Measurements from ENCODE around the gene MDM2.

Gene MDM2

DNA sequence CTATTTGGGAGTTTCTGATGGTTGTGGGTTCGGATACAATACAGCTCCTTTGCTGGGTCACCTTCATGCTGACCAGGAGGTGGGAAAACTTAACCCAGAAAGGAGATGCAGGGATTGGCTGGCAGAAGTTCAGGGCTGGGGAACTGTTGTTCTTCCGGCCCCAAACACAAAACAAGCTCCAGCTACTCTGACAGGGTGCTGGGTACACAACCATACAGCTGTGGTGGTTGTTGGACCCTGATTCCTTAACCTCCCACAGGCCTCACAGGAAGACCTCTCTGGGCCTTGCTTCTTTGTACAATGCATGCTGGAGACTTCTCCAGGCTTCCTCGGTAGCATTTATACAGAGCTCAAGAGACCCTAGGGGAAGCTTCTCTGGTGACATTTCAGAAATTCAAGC, 77.4 kb downstream of the MDM2 start:
- DNase-seq (ENCODE audit: low spot score): no peak
- H3K27me3 Mint-ChIP-seq (ENCODE audit: low read depth): no peaks in the 10 kb centered on the region
- H3K4me1 Mint-ChIP-seq (ENCODE audit: low read depth): peaks cover 29% of the 10 kb centered on the region
- peaks cover 23% of the 10 kb centered on the region for H3K36me3 Mint-ChIP-seq (ENCODE audit: low read depth)
- peaks cover 10% of the 10 kb centered on the region for H3K9me3 Mint-ChIP-seq
- no peak overlapping the region for H3K4me3 Mint-ChIP-seq
- no peak overlapping the region for H3K27ac Mint-ChIP-seq

DNA sequence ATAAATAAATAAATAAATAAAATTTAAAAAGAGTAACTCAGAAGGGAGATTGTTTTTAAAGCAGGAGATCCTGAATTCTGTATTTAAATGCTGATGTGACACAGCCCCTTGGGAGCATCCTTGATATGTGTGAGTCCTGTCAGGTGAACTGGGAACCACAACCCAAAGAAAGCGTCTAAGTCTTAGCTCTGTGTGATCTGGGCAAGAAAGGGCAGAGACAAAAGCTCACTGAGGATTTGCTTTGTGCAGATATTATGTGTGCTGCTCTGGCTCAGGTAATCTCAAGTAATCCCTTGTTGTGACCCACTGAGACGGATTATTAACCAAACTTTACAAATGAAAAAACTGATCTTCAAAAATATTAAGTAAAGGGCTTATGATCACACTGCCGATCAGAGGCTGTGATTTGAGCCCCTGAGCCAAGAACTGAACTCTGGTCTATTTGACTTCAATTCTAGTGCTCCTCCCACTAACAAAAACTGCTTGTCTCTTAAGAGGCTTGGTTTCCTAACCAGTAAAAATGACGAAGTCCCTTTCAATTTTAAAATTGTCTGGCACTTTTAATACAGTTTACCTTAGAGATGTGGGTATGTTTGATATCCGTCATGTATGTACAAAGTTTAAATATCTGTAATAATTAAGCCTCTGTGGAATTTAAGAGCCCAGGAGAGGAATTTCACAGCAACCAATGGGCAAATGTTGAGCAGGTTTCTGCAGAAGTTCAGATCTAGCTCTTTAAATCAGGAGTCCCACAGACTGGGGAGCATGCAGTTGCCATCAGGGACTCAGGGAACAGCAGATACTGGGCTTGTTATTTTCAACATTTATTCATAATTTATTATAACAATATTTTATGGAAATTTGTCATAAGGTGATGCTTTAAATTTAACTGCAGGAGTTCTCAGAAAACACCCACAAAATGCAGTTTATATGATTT, 78.9 kb downstream of the MDM2 start:
- no peak overlapping the region for H3K27ac Mint-ChIP-seq
- H3K27me3 Mint-ChIP-seq (ENCODE audit: low read depth): no peaks in the 10 kb centered on the region
- peaks cover 22% of the 10 kb centered on the region for H3K36me3 Mint-ChIP-seq (ENCODE audit: low read depth)
- H3K4me1 Mint-ChIP-seq (ENCODE audit: low read depth): peaks cover 44% of the 10 kb centered on the region
- peaks cover 6% of the 10 kb centered on the region for H3K9me3 Mint-ChIP-seq
- no peak overlapping the region for H3K4me3 Mint-ChIP-seq
- DNase-seq (ENCODE audit: low spot score): no peak

DNA sequence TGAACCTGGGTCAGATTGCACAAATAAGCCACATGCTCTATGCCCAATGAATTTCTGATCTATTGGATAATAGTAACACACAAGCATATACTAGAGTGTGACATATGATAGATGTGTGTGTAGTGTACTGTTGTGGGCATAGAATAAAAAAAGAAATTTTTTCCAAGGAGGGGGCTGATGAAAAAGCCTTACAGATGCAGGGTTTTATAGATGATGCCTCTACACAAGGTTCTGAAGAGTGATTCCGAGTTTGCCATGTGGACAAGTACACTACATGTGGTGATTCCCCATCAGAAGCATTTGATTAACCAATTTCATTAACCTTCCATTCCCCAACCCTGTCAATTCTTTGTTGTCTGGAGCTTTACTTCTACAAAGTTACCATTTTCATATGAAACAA, 79.7 kb downstream of the MDM2 start:
- no peak for DNase-seq (ENCODE audit: low spot score)
- no peaks in the 10 kb centered on the region for H3K27me3 Mint-ChIP-seq (ENCODE audit: low read depth)
- peaks cover 19% of the 10 kb centered on the region for H3K36me3 Mint-ChIP-seq (ENCODE audit: low read depth)
- peaks cover 47% of the 10 kb centered on the region for H3K4me1 Mint-ChIP-seq (ENCODE audit: low read depth)
- H3K4me3 Mint-ChIP-seq: no peak overlapping the region
- no peaks in the 10 kb centered on the region for H3K9me3 Mint-ChIP-seq
- no peak overlapping the region for H3K27ac Mint-ChIP-seq

DNA sequence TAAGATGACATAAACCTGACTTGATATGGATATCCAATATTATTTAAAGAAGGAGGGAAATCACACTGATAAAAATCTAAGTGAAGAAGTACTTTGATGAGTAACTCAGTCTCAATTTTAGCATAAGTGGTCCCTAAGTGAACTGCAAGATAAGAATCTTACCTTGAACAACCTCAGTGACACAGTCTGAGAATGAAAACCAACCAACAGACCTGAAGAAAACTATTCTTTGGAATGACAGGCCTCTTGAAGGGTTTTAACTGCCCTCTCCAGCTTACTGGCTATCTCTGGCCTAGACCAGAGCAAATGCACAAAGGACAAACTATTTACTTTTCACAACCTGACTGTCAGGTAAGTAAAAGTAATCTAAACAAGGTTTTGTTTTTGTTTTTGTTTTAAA, 80.3 kb downstream of the MDM2 start:
- H3K4me3 Mint-ChIP-seq: no peak overlapping the region
- no peaks in the 10 kb centered on the region for H3K27me3 Mint-ChIP-seq (ENCODE audit: low read depth)
- no peak overlapping the region for H3K27ac Mint-ChIP-seq
- peaks cover 14% of the 10 kb centered on the region for H3K36me3 Mint-ChIP-seq (ENCODE audit: low read depth)
- peak; percentile 23 for DNase-seq (ENCODE audit: low spot score)
- H3K4me1 Mint-ChIP-seq (ENCODE audit: low read depth): peaks cover 44% of the 10 kb centered on the region
- H3K9me3 Mint-ChIP-seq: no peaks in the 10 kb centered on the region

DNA sequence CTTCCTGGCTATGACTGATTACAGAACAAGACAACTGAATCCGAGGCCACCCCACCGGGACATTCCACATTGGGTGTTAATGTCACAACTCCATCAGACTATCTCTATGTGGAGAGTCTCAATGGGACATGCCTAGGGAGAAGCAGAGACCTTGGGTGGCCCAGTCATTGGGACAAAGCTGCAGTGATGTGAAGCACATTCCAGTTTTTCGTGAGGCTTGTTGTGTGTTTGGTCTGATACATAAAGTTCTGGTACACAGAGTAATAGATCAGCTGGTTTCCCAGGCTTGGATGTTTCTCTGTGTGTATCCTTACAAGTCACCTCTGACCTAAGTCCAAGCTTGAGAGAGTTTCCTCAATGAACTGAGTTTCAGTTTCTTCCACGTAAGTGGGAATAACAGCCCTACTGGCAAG, 82.7 kb downstream of the MDM2 start:
- DNase-seq (ENCODE audit: low spot score): no peak
- Mint-ChIP-seq H3K27ac (no peak overlapping the region), H3K27me3 (ENCODE audit: low read depth) (no peaks in the 10 kb centered on the region), H3K4me3 (no peak overlapping the region), H3K4me1 (ENCODE audit: low read depth) (peaks cover 52% of the 10 kb centered on the region), H3K36me3 (ENCODE audit: low read depth) (peaks cover 12% of the 10 kb centered on the region), H3K9me3 (peaks cover 5% of the 10 kb centered on the region)

DNA sequence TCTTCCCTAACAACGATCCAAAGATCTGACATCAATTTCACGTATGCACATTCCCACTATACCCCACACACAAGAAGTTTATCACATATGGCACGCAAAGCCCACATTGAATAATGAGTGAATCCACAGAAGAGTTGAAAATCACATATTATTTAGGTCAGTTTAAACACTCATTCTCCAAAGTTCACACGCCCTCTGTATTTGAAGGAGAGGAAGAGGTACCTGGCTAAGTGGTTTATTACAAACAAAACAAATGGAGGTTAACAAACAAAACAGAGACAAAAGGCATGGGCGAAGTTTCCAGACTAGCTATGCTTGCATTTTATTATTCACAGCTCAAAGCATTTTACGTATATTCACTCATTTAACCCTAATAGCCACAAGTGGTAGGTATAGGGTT, 83.2 kb downstream of the MDM2 start:
- peaks cover 5% of the 10 kb centered on the region for H3K9me3 Mint-ChIP-seq
- H3K4me3 Mint-ChIP-seq: no peak overlapping the region
- H3K36me3 Mint-ChIP-seq (ENCODE audit: low read depth): peaks cover 16% of the 10 kb centered on the region
- H3K27me3 Mint-ChIP-seq (ENCODE audit: low read depth): no peaks in the 10 kb centered on the region
- peaks cover 54% of the 10 kb centered on the region for H3K4me1 Mint-ChIP-seq (ENCODE audit: low read depth)
- DNase-seq (ENCODE audit: low spot score): no peak
- H3K27ac Mint-ChIP-seq: no peak overlapping the region

DNA sequence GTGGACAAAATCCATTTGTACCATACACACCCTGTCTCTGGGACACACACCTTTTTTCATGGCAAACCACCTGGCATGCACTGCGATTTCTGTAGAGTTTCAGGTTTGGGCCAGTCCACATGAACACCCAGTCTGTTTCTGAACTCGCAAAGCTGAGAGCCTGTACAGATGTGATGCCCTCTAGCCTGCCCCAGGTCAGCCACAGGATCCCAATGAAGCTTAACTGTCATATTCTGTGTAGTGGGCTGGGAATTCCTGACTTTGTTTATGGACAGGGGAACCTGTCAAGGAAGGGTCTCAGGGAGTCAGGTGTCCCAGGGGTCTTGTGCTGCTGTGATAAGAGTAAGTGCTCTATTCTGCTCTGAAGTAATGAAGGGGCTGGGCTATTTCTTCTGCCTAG, 85.2 kb downstream of the MDM2 start:
- Mint-ChIP-seq H3K27ac (no peak overlapping the region), H3K4me1 (ENCODE audit: low read depth) (peaks cover 46% of the 10 kb centered on the region), H3K36me3 (ENCODE audit: low read depth) (peaks cover 18% of the 10 kb centered on the region), H3K4me3 (no peak overlapping the region), H3K27me3 (ENCODE audit: low read depth) (no peaks in the 10 kb centered on the region), H3K9me3 (peaks cover 5% of the 10 kb centered on the region)
- DNase-seq (ENCODE audit: low spot score): no peak

DNA sequence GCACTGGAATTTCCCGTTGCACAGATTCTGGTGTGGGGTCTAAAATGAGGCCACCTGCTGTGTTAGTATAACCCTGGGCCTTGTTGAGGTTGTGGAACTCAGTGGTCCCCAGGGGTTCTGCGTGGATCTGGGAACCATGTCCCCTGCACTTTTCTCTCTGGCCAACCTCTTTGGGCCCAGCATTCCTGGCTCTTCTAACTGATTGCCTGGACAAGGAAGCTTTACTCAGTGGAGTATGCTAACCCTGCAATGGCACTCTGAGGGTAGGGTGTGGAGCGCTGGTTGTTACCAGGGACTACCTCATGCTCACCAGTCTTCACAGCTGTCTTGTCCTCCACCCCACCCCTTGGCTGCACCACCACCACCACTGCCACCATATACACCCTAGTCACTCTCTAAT, 85.8 kb downstream of the MDM2 start:
- peaks cover 40% of the 10 kb centered on the region for H3K4me1 Mint-ChIP-seq (ENCODE audit: low read depth)
- no peak overlapping the region for H3K4me3 Mint-ChIP-seq
- peaks cover 18% of the 10 kb centered on the region for H3K36me3 Mint-ChIP-seq (ENCODE audit: low read depth)
- H3K27me3 Mint-ChIP-seq (ENCODE audit: low read depth): no peaks in the 10 kb centered on the region
- H3K9me3 Mint-ChIP-seq: peaks cover 5% of the 10 kb centered on the region
- H3K27ac Mint-ChIP-seq: no peak overlapping the region
- no peak for DNase-seq (ENCODE audit: low spot score)

DNA sequence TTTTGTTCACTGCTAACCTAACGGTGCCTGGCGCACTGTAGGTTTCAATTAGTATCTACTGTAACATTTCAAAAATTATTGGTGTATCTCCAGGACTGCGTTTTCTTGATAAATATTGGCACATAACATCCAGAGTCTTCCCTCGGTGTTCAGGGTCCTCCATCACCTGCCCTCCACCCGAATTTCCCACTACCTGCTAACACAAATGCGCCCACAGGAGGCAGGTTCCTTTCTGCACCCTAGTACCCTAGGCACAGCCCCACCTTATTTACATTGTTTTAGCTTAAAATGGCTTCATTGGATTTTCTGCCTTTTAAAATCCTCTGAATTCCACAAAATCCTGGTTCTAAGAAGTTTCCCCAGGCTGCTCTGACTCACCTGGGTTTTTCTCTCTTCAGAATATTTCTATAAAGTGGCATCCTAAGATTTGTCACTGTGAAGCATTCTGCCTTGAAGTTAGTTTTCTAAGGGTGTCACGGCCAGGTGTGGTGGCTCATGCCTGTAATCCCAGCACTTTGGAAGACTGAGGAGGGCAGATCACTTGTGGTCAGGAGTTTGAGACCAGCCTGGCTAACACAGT, 86.4 kb downstream of the MDM2 start:
- DNase-seq (ENCODE audit: low spot score): no peak
- Mint-ChIP-seq H3K4me1 (ENCODE audit: low read depth) (peaks cover 37% of the 10 kb centered on the region), H3K27me3 (ENCODE audit: low read depth) (no peaks in the 10 kb centered on the region), H3K27ac (no peak overlapping the region), H3K36me3 (ENCODE audit: low read depth) (peaks cover 18% of the 10 kb centered on the region), H3K9me3 (peaks cover 5% of the 10 kb centered on the region), H3K4me3 (no peak overlapping the region)

DNA sequence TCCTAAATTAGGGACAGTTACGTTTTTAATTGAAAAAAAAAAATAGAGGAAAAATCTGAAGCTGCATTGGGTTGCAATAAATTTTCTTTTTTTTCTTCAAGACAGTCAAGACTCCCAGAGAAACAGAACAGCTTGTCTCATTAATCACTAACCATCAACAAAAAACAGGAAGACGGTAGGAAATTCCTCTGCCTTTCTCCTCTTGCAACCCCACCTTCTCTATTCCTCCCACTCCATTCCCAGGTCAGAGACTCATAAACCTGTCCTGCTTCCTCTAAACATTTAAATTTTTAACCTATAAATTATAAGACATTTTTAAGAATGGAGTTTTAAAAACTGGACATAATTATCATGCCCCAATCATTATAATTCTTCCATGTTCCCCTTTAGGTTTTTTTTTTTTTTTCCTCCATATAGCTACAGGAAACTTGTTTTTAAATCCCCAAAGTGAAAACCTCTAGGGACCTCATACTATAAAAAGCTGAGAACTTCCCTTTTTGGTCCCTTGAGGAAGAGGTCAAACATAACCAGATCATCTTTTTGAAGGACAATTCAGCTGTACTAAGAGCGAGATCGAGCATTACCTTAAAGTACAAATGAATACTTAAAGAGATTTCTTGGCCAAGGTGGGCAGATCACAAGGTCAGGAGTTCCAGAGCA, 89.0 kb downstream of the MDM2 start:
- DNase-seq (ENCODE audit: low spot score): no peak
- Mint-ChIP-seq H3K9me3 (peaks cover 5% of the 10 kb centered on the region), H3K36me3 (ENCODE audit: low read depth) (peaks cover 13% of the 10 kb centered on the region), H3K27ac (no peak overlapping the region), H3K27me3 (ENCODE audit: low read depth) (no peaks in the 10 kb centered on the region), H3K4me3 (no peak overlapping the region), H3K4me1 (ENCODE audit: low read depth) (peaks cover 15% of the 10 kb centered on the region)

DNA sequence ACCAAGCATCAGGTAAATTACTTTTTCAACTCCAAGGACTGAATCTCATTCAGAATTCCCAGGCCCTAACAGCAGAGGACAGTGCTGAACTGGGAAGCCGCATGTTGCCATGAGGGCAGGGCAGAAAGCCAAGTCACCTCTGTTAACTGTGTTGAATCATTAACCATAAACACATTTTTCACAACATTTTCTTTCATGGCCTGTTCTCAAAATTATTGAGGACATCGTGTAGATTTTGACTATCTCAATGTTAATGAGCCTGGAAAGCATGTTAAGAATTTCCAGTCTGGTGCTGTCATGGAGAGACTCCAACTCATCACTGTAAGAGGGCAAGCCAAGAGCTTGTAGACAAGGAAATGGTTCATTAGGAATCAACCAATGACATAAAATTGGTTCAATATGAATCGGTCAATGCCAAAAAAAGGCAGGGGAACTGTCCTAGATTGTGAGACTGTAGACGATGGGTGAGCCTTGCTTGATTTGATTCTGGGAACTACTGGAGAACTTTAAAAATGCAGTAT, 91.3 kb downstream of the MDM2 start:
- Mint-ChIP-seq H3K4me1 (ENCODE audit: low read depth) (peaks cover 10% of the 10 kb centered on the region), H3K9me3 (peaks cover 5% of the 10 kb centered on the region), H3K4me3 (no peak overlapping the region), H3K36me3 (ENCODE audit: low read depth) (peaks cover 12% of the 10 kb centered on the region), H3K27me3 (ENCODE audit: low read depth) (no peaks in the 10 kb centered on the region), H3K27ac (no peak overlapping the region)
- no peak for DNase-seq (ENCODE audit: low spot score)

DNA sequence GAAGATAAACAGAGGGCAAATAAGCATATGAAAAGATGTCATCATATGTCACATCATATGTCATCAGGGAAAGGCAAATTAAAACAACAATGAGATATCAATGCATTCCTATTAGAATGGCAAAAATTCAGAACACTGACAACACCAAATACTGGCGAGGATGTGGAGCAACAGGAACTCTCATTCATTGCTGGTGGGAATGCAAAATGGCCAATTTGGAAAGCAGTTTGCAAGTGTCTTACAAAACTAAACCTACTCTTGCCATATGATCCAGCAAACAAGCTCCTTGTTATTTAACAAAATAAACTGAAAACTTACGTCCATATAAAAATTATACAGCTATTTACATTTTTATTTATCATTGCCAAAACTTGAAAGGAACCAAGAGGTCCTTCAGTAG, 92.3 kb downstream of the MDM2 start:
- H3K9me3 Mint-ChIP-seq: peaks cover 1% of the 10 kb centered on the region
- no peaks in the 10 kb centered on the region for H3K27me3 Mint-ChIP-seq (ENCODE audit: low read depth)
- no peak overlapping the region for H3K27ac Mint-ChIP-seq
- H3K36me3 Mint-ChIP-seq (ENCODE audit: low read depth): peaks cover 9% of the 10 kb centered on the region
- H3K4me1 Mint-ChIP-seq (ENCODE audit: low read depth): peaks cover 10% of the 10 kb centered on the region
- H3K4me3 Mint-ChIP-seq: no peak overlapping the region
- no peak for DNase-seq (ENCODE audit: low spot score)

Data from T-helper 2 cell treated with Interferon-gamma antibody and Interleukin-4, amounts not matched to agents 5 μg/mL and 100 μg/mL, for 36 hours (primary cell).